H1 (cell line): ENCODE measurements around the gene TLE4. TPM values are rescaled to one million over a fixed set of nuclear protein-coding genes. Genes with fewer than 3 reads are reported as not detected.

Source experiments
- CEBPB ChIP-seq: IDR thresholded peaks from 2 replicates; pipeline ENCODE4 v1.6.1; 2012; ENCODE audit warnings: low read depth, low read length
- POLR2AphosphoS5 ChIP-seq: IDR thresholded peaks from 2 replicates; pipeline ENCODE4 v1.6.1; 2011; ENCODE audit warnings: low read depth, low read length
- SIRT6 ChIP-seq: IDR thresholded peaks from one replicate; pipeline ENCODE4 v1.7.1; 2012; ENCODE audit warnings: low read length, inconsistent platforms
- SRF ChIP-seq: IDR thresholded peaks from 2 replicates; pipeline ENCODE4 v1.6.1; 2011; ENCODE audit warnings: mild to moderate bottlenecking, low read depth, low read length, moderate library complexity
- polyA plus RNA-seq, 7 experiments: library from polyadenylated mRNA; depleted of rRNA in 3 of 7; stranded (reverse) in 5 of 7; unstranded in 2 of 7; fragments of >200 nt in 5 of 7; fragments of 200-250 nt in 2 of 7; gene quantifications; 1 replicate in 5 of 7; 2 replicates in 1 of 7; 4 replicates in 1 of 7; pipeline versions ENCODE4 v1.2.1 to v1.2.3, GENCODE V29; 2011 to 2013; ENCODE audit warnings: missing spikeins in 2 of 7, mixed read lengths in 2 of 7
- total RNA-seq: library from RNA; stranded (reverse); fragmentation: NEBNext Ultra II Directional; extraction: Animal tissue kit (Norgen Biotek cat#: 25700); gene quantifications from 2 replicates; pipeline ENCODE4 v1.2.1, GENCODE V29; 2021
- TF ChIP-seq, protein P1 (sequence below): IDR thresholded peaks from 2 replicates; pipeline ENCODE4 v1.6.1; 2012; ENCODE audit warnings: inconsistent platforms
- TF ChIP-seq, protein P2 (sequence below): fragments of 300-600 bp; sonication (generic); IDR thresholded peaks from 2 replicates; pipeline ENCODE4 v1.7.1; 2012; ENCODE audit warnings: low read length, moderate library complexity, mild to moderate bottlenecking, inconsistent platforms; ENCODE audit not compliant: insufficient replicate concordance

Gene TLE4
- total and polyA plus RNA-seq, 2 of the 8 experiments (the other 6 are each of a cell fraction or from before 2014, with no cell fraction given), result 32.4 to 36.9 TPM

DNA sequence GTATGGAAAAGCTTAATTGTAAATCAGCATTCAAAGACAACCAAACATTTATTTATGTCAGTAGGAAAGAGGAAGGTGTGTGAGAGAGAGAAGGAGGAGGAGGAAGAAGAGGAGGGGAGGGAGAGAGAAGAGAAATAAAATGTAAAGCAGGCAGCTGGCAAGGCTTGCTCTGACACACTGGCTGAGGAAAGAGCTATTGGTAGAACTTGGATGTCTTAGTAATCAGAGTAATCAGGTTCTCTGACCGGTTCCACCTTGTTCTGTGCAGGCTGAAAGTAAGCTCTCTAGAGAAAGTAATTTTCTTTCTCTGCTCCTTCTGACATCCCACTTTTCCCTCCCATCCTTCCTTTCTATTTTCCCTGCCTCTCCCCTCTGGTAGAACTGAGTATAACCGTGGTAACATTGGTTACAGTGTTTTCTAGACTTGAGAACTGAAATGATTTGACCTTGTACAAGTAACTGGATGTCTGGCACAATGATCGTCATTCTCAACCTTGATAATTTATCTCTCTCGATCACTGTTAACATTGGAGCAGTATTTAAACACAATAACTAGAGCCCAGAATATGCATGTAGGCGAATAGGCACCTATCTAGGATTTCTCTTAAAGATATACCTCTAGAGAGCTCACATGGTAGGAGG, 33.3 kb downstream of the TLE4 start (continued):
- TF ChIP-seq SIRT6 (no peak), CEBPB (no peak), SRF (no peak), POLR2AphosphoS5 (no peak)
- TF ChIP-seq, protein P1, sequence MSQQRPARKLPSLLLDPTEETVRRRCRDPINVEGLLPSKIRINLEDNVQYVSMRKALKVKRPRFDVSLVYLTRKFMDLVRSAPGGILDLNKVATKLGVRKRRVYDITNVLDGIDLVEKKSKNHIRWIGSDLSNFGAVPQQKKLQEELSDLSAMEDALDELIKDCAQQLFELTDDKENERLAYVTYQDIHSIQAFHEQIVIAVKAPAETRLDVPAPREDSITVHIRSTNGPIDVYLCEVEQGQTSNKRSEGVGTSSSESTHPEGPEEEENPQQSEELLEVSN, result no peak
- TF ChIP-seq, protein P2, sequence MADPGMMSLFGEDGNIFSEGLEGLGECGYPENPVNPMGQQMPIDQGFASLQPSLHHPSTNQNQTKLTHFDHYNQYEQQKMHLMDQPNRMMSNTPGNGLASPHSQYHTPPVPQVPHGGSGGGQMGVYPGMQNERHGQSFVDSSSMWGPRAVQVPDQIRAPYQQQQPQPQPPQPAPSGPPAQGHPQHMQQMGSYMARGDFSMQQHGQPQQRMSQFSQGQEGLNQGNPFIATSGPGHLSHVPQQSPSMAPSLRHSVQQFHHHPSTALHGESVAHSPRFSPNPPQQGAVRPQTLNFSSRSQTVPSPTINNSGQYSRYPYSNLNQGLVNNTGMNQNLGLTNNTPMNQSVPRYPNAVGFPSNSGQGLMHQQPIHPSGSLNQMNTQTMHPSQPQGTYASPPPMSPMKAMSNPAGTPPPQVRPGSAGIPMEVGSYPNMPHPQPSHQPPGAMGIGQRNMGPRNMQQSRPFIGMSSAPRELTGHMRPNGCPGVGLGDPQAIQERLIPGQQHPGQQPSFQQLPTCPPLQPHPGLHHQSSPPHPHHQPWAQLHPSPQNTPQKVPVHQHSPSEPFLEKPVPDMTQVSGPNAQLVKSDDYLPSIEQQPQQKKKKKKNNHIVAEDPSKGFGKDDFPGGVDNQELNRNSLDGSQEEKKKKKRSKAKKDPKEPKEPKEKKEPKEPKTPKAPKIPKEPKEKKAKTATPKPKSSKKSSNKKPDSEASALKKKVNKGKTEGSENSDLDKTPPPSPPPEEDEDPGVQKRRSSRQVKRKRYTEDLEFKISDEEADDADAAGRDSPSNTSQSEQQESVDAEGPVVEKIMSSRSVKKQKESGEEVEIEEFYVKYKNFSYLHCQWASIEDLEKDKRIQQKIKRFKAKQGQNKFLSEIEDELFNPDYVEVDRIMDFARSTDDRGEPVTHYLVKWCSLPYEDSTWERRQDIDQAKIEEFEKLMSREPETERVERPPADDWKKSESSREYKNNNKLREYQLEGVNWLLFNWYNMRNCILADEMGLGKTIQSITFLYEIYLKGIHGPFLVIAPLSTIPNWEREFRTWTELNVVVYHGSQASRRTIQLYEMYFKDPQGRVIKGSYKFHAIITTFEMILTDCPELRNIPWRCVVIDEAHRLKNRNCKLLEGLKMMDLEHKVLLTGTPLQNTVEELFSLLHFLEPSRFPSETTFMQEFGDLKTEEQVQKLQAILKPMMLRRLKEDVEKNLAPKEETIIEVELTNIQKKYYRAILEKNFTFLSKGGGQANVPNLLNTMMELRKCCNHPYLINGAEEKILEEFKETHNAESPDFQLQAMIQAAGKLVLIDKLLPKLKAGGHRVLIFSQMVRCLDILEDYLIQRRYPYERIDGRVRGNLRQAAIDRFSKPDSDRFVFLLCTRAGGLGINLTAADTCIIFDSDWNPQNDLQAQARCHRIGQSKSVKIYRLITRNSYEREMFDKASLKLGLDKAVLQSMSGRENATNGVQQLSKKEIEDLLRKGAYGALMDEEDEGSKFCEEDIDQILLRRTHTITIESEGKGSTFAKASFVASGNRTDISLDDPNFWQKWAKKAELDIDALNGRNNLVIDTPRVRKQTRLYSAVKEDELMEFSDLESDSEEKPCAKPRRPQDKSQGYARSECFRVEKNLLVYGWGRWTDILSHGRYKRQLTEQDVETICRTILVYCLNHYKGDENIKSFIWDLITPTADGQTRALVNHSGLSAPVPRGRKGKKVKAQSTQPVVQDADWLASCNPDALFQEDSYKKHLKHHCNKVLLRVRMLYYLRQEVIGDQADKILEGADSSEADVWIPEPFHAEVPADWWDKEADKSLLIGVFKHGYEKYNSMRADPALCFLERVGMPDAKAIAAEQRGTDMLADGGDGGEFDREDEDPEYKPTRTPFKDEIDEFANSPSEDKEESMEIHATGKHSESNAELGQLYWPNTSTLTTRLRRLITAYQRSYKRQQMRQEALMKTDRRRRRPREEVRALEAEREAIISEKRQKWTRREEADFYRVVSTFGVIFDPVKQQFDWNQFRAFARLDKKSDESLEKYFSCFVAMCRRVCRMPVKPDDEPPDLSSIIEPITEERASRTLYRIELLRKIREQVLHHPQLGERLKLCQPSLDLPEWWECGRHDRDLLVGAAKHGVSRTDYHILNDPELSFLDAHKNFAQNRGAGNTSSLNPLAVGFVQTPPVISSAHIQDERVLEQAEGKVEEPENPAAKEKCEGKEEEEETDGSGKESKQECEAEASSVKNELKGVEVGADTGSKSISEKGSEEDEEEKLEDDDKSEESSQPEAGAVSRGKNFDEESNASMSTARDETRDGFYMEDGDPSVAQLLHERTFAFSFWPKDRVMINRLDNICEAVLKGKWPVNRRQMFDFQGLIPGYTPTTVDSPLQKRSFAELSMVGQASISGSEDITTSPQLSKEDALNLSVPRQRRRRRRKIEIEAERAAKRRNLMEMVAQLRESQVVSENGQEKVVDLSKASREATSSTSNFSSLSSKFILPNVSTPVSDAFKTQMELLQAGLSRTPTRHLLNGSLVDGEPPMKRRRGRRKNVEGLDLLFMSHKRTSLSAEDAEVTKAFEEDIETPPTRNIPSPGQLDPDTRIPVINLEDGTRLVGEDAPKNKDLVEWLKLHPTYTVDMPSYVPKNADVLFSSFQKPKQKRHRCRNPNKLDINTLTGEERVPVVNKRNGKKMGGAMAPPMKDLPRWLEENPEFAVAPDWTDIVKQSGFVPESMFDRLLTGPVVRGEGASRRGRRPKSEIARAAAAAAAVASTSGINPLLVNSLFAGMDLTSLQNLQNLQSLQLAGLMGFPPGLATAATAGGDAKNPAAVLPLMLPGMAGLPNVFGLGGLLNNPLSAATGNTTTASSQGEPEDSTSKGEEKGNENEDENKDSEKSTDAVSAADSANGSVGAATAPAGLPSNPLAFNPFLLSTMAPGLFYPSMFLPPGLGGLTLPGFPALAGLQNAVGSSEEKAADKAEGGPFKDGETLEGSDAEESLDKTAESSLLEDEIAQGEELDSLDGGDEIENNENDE, result no peak
